B cell (primary cell): ENCODE results near the gene SUSD5.

Source experiments
- EZH2 ChIP-seq: IDR thresholded peaks from 2 replicates; pipeline ENCODE4 v1.6.1; 2012; ENCODE audit warnings: borderline replicate concordance, low read depth, mild to moderate bottlenecking, moderate library complexity, low read length; ENCODE audit not compliant: insufficient read depth, poor library complexity, severe bottlenecking
- TF ChIP-seq, protein P1 (sequence below): fragments of 200-600 bp; IDR thresholded peaks from one replicate; pipeline ENCODE4 v1.8.0; 2022; ENCODE audit warnings: antibody characterized with exemption, mild to moderate bottlenecking

DNA sequence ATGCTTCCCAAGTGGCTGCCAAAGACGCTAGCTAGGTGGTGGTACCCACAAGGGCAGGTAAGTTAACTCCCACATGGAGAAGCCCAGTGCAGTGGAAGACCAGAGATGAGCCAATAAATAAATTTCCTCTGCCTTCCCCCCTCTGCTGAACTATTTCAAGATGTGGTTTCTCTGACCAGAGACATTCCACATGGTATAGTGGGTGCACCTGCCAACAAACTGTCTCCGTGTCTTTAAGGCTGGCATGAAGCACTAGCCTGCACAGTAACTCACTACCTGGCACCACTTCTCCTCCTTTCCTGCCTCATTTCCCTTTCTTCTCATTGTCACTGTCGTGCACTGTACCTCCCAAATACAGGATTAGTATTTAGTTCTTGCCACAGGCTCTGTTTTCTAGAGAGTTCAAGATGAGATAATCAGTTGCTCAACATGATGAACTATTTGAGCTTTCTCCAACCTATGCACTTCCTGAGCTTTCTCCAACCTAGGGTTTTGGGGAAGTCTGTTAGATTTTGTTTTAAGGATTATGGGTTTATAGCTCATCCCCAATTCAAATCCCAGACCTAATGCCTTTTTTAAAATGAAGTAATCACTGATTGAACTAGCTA, 113.2 kb downstream of the SUSD5 start:
- TF ChIP-seq, protein P1, sequence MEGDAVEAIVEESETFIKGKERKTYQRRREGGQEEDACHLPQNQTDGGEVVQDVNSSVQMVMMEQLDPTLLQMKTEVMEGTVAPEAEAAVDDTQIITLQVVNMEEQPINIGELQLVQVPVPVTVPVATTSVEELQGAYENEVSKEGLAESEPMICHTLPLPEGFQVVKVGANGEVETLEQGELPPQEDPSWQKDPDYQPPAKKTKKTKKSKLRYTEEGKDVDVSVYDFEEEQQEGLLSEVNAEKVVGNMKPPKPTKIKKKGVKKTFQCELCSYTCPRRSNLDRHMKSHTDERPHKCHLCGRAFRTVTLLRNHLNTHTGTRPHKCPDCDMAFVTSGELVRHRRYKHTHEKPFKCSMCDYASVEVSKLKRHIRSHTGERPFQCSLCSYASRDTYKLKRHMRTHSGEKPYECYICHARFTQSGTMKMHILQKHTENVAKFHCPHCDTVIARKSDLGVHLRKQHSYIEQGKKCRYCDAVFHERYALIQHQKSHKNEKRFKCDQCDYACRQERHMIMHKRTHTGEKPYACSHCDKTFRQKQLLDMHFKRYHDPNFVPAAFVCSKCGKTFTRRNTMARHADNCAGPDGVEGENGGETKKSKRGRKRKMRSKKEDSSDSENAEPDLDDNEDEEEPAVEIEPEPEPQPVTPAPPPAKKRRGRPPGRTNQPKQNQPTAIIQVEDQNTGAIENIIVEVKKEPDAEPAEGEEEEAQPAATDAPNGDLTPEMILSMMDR: no peak
- TF ChIP-seq EZH2: no peak
